Measurements from ENCODE around the gene SRCAP.

- TF ChIP-seq EZH2 (IDR thresholded peaks at IDR 0.05; ENCODE audit: borderline replicate concordance), result no peak
- TF ChIP-seq CTCF (IDR thresholded peaks at IDR 0.05; ENCODE audit: poor library complexity), result no peak
- TF ChIP-seq EZH2phosphoT487 (IDR thresholded peaks at IDR 0.05; ENCODE audit: low read depth, severe bottlenecking, unreplicated experiment), result no peak
Observed at GRCh38 chr16:30748634-30749445, 49.9 kb downstream of the SRCAP start.

Data from hepatocyte (in vitro differentiated cells).